ENCODE measurements around the gene FAM163B.

FAM163B gene

GRCh38 chr9:133538851-133539833 is 70.0 kb downstream of the FAM163B start:
- ChIA-PET CTCF (interaction anchor here (0.5 kb wide), 1 partner anchor 115 kb away, joined by 3 read pairs; no protein-coding TSS in a partner anchor), POLR2A (ENCODE audit: low non-redundant PET) (no interaction called here)
- no peak for TF ChIP-seq CTCF (conservative IDR thresholded peaks at IDR 0.05; ENCODE audit: low read depth)
- DNase-seq (ENCODE audit: low spot score): no peak
- H3K27ac ChIP-seq: no peak overlapping the region

- no peak for TF ChIP-seq CTCF (conservative IDR thresholded peaks at IDR 0.05; ENCODE audit: low read depth)
- CTCF ChIA-PET: no interaction called here
- POLR2A ChIA-PET (ENCODE audit: low non-redundant PET): no interaction called here
- DNase-seq (ENCODE audit: low spot score): peak; percentile 52
- H3K27ac ChIP-seq: no peak overlapping the region
Observed at GRCh38 chr9:133538176-133538575, 71.0 kb downstream of the FAM163B start.

- ChIA-PET POLR2A (ENCODE audit: low non-redundant PET) (no interaction called here), CTCF (interaction anchor here (0.6 kb wide), 1 partner anchor 8 kb away, joined by 3 read pairs; no protein-coding TSS in a partner anchor)
- no peak for DNase-seq (ENCODE audit: low spot score)
- TF ChIP-seq CTCF (conservative IDR thresholded peaks at IDR 0.05; ENCODE audit: low read depth): no peak
- H3K27ac ChIP-seq: no peak overlapping the region
Observed at GRCh38 chr9:133537257-133537656, 71.9 kb downstream of the FAM163B start.

DNA sequence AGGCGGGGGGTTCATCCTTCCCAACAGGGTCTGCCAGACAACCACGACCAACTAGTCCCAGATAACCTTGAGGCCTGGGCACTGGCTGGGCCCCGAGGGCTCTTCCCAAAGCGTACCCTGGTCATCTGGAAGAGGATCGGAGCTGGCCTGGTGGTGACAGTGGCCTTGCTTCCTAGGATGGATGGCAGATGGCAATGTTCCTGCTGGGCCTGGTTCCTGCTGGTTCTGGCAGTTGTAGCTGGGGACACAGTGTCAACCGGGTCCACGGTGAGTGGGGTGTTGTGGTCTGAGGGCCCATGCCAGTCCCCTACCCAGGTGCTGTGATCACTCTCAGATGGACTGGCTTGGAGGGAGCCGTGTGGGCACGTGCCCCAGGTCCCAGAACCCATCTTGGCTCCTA is 72.7 kb downstream of the FAM163B start:
- TF ChIP-seq CTCF (conservative IDR thresholded peaks at IDR 0.05; ENCODE audit: low read depth): no peak
- no peak for DNase-seq (ENCODE audit: low spot score)
- ChIA-PET POLR2A (ENCODE audit: low non-redundant PET) (no interaction called here), CTCF (interaction anchor here (0.6 kb wide), 2 partner anchors 69 to 157 kb away, joined by 3 to 4 read pairs; no protein-coding TSS in a partner anchor)
- no peak overlapping the region for H3K27ac ChIP-seq

- ChIA-PET CTCF (interaction anchor here (0.6 kb wide), 2 partner anchors 69 to 157 kb away, joined by 3 to 4 read pairs; no protein-coding TSS in a partner anchor), POLR2A (ENCODE audit: low non-redundant PET) (no interaction called here)
- no peak overlapping the region for H3K27ac ChIP-seq
- no peak for DNase-seq (ENCODE audit: low spot score)
- no peak for TF ChIP-seq CTCF (conservative IDR thresholded peaks at IDR 0.05; ENCODE audit: low read depth)
Observed at GRCh38 chr9:133536080-133536479, 73.1 kb downstream of the FAM163B start.

GRCh38 chr9:133535306-133535877 is 73.8 kb downstream of the FAM163B start:
- no peak for TF ChIP-seq CTCF (conservative IDR thresholded peaks at IDR 0.05; ENCODE audit: low read depth)
- no peak for DNase-seq (ENCODE audit: low spot score)
- ChIA-PET POLR2A (ENCODE audit: low non-redundant PET) (no interaction called here), CTCF (interaction anchor here (1.0 to 3.4 kb wide), 2 partner anchors 192 to 207 kb away, joined by 4 to 21 read pairs; no protein-coding TSS in a partner anchor)
- H3K27ac ChIP-seq: no peak overlapping the region

Data from RWPE1 (cell line).